ENCODE measurements around the gene CDH4.

The CDH4 gene

DNA sequence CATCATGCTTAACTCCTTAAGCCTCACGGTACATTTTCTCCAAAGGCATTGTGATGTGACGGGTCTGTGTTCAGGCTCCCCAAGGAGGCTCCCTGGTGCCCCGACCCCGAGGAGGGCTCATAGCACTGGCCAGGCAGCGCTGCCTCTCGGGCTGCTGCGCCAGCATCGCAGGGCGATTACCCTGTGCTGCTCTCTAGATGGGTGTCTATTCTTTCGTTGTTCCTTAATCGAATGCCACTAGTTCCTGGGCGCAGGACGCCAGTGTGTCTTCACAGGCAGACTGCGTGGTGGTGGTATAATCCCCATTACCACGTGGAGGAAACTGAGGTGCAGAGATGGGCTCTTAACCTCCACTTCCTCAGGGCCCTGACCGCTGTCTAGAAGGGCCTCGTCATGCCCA, 267.4 kb downstream of the CDH4 start:
- no peak for DNase-seq (ENCODE audit: low read depth)

DNA sequence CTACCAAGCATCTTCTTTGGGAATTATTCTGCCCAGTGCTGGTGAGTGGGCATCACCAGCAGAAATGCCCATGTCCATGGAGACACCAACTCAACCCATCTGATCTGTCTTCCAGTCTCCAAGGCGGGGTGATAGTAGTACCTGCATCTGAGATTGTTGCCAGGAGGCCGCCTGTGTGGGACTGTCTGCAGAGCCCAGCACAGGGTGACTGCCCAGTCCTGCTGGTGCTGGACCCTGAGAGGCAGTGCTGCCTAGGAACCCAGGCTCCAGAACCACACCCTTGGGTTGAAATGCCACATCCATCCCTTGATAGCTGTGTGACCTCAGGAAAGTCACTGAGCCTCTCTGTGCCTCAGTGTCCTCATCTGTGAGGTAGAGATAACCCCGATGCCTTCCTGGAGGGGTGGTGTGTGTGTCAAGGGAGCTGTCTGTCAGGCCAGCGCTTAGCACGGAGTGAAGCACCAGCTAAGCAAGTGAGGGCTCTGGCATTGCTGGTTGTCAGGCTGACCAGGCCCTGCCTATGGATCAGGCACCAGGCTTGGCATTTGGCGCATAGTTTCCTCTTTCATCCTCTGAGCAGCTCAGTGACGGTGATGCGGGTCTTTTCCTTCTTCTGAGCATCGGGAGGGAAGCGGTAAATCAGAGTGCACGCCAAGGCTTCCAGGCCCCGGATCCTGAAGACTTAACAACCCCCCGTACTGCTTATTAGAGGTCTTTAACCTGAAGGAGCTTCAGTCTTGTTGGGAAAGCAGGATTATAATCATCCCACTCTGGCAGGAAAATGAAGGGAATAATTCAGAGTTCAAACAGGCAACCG, 268.2 kb downstream of the CDH4 start:
- DNase-seq (ENCODE audit: low read depth) = no peak

DNA sequence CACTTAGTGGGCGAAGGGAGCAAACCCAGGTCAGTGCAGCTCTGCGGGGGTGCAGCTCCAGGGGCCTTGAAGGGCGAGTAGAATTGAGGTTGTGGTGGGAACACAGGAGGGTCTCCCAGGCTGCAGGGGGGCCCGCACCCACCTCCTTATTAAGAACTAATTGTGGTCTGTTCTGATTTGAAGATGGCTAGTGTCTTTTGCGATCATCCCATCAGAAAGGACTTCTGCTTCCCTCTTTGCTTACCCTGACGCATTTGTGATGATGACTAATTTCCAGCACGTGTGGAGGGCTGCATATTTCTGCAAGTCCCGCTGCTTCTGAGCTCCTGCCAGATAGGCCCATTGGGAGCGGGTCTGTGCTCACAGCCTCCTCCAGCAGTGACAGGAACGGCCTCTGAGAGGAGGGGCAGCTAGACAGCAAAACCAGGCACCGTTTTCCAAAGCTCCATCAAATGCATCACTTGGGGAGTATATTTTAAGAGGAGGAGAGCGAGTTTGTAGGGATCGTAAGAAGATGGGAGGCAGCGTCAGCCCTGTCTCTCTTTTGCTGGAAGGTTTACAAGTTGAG, 268.9 kb downstream of the CDH4 start:
- DNase-seq (ENCODE audit: low read depth) = no peak

DNA sequence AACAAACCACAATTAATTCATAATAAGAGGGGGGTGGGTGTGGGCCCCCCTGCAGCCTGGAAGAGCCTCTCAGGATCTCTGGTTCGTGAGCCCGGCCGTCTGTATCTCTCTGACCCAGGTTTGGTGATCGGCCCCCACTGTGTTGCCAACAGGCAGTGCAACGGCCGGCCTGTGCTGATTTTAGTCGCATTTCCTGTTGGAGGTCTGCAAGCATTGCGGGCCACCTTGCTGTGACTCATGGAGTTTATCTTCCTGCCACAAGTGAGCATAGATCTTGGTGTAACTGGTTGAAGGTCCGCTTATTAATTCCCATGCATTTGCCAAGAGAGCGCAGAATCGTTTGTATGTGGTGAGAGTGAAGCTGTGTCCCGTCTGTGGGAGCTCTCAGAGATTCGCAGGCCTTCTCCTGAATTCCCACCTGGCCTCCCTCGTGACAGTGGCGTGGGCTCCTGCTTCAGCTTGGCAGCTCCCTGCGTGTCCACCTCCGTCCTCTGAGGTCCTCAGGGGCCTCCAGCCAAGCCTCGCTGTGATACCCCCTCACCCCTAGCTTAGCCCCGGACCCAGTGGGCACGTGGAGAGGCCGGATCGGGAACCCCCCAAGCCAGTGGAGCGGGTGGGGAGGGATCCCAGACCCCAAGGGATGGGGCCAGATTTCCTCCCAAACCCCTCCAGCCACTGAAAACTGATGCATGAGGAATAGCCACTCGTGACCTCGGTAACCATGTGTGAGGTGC, 269.8 kb downstream of the CDH4 start:
- no peak for DNase-seq (ENCODE audit: low read depth)

DNA sequence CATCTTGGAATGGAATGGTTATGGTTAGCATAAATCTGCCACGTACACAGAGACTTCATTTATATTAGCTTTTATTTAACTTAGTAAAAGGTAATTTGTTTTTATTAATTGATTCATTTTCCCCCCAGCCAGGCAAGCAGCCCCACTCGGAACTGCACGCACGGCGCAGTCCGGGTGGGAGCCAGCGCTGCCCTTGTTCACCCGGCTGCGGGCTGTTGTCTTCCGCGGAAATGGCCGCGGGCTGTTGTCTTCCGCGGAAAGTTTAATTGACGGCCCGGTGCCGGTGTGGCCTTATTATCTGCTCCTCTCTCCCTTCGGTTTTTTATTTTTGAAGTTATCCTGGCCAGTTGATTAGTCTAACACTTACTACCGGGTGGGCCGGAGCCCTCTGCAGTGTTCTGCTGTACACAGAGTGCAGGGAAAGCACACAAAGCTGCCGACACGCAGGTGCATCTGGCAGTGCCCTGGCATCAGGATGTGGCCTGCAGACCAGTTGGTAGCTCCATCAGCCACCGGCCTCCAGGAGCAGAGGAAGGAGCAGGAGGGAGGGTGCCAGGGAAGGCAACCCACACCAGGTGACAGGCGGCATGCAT, 270.5 kb downstream of the CDH4 start:
- DNase-seq (ENCODE audit: low read depth) = no peak

DNA sequence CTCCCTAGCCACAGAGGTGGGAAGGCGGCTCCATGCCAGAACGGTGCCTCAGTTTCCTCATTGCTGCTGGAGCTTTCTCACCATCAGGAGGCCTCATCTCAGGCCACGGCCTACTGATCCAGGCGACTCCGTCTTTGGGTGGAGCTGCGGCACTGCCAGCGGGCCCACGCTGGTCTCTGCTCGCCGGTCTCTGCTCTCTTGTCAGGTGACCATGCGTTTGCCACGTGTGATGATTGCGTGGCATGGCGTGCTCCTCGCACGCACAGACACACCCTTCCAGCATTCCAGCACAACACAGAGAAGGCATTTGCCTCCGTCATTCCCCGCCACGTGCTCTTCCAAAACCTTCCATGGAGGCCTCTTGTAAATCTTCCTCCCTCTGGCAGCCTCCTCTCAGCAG, 271.1 kb downstream of the CDH4 start:
- no peak for DNase-seq (ENCODE audit: low read depth)

DNA sequence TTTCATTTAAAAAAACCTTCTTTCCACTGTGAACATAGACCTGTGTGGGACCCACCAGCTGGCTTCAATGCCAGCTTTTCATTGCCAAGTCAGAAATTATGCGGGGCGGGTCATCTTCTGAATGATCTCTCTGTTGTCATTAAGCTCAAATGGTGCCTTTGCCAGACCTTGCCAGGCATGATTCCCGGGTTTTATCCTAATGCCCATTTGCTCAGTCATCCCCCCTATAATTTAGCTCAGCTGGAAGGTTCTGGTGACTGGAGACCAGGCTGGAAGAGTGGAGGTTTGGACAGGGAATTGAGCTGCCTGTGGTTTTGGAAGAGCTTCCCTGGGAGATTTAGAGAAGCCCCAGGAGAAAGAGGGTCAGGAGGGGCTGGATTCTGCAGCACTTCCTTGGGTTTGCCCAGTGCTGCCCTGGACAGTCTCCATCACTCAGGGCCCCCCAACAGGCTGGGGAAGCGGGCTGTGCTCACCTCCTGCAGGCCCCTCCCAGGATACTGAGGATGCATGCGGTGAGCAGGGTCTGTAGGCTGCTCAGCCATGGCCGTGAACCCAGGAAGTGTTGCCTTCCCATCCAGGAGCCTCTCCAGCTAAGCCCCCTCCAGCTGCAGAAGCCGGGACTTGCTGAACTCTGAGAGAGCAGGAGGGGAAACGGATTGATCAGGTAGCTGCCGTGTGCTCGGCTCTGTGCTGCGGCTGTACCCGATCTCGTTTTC, 273.0 kb downstream of the CDH4 start:
- no peak for DNase-seq (ENCODE audit: low read depth)

DNA sequence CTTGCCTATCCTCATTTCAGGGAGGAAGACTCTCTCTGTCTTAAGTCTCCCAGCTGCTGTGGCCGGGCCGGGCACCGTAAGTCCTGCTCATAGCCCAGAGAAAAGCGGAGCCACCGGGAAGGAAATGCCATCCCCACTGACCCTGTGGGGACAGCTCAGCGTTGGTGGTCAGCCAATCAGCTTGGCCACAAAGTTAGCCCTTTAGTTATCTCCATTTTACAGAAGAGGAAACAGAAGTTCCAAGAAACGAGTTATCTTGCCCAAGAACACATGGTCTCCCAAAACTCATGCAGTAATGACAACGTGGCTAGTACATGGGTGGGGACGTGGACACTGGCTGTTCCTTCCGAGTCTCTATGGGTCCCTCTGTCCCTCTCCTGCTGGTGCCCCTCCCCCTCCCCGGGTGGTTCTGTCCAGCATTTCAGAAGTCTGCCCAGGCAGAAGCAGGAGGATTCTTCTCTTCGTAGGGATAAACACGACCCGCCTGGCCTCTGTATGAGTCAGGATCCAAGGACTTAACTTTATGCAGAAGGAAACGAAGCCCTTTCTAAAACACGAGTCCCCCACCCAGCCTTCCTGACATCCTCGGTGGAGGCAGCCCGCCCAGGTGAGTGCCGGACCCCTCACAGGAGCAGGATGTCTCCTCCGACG, 273.8 kb downstream of the CDH4 start:
- DNase-seq (ENCODE audit: low read depth) = no peak

DNA sequence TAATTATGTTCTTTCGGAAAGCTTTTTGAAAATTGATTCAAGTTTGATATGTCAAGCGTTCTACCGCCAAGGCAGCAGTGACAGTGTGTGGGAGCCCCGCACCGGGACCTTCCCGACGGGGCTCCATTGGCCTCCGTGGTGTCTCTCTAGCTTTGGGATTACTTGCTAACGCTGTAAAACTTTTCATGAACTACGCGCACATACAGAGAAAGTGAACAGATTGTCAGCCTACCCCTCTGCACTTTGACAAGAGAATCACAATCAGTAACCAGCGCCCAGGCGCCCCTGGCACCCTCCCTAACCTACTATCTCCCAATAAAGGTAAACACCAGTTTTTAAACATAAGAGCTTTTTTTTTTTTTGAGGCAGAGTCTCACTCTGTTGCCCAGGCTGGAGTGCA, 274.8 kb downstream of the CDH4 start:
- no peak for DNase-seq (ENCODE audit: low read depth)

DNA sequence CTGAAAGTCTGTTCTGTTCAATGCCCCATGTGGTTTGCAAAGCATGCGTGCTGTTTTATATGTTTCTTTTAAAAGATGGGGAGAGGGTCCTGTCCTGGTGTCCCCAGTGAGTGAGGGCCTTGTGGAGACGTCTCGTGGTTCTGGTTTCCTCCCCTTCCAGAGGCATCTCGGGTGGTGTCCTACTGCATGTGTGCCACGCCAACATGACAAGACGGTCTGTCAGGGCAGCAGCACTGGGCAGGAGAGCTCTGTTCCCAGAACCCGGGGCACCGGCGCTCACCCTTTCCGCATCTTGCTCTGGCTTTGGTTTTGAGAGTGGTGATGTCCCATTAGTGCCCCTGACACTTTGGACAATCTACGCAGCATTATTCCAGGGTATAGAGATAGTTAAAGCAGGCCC, 275.6 kb downstream of the CDH4 start:
- DNase-seq (ENCODE audit: low read depth) = no peak

DNA sequence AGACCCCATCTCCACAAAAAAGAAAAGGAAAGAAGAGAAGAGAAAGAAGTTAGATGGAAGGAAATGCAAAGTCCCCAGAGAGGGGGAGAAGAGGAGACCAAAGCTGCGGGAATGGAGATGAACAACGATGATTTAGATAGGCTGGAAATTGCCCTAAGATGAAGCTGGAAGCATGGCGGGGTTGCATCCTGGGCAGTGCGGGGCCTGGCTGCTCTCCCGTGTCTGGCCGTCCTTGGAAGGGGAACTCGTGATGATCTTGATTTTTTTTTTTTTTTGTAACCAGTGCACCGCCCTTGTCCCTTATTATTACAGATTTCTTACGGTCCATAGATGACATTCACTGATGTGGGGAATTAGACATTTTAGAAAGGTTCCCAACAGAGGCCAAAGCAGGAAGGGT, 276.5 kb downstream of the CDH4 start:
- DNase-seq (ENCODE audit: low read depth) = no peak

DNA sequence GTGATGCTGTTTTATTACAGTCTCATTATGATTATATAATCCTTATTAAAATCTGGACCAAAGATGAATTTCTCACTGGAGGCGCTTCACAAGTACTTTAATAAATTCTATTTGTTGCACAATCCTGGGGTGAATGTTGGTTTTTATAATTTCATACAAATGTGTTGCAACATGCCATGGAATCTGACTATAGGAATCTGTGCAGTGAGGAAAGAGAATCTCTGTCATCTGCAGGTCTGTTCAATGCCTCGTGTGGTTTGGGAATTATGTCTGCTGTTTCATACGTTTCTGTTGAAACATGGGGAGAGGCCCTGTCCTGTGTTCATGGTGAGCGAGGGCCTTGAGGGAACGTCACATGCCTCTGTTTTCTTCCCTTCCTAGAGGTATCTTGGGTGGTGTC, 277.3 kb downstream of the CDH4 start:
- DNase-seq (ENCODE audit: low read depth) = no peak

DNA sequence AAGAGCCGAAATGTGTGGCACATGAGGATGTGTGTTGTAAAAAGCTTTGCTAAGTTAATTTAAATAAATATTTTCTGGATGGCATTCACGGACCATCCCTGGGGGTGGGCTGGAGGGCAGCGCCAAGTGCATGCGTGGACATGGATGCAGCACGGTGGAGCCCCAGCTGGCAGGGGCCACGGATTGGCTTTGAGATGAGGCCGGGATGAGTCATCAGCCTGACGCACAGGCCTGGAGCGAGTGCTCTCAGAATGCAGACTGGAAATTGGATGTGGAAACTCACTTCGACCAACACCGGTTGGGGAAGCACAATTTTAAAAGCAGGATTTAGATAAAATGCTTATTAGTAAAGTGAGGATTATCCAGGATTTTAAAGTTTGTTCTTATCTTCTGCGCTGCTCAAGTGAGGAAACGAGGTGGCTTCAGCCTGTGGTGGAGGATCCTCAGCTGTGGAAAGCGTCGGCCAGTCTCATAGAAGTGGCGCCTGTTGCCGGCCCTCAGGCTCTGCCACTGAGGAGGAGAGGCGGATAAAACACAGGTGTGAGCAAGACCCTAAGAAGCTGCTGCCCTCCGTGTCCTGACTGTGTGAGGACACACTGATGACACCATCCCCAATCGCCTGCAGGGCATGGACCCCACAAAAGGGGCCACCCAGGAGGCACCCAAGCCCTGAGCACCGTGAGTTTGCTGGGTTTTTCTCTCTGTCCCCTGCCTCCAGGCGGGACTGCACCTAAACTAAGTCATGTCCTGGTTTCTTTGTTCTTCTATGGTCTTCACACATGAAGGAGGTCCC, 279.7 kb downstream of the CDH4 start:
- no peak for DNase-seq (ENCODE audit: low read depth)

DNA sequence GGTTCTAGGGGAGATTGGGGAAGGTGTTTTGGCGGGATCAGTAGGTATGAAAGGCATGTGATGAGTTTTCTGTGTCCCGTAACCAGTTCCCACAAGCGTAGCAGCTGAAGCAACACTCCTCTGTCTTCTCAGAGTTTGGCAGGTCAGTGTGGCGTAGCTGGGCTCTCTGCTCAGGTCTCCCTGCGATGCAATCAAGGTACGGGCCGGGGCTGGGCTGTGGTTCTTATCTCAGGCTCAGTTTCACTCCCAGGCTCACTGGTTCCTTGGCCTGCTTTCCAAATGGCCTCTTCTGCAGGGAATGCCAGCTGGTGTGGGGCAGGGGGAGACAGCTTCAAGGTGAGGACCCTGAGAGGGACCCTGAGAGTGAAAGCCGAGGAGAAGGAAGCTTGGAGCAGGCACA, 280.7 kb downstream of the CDH4 start:
- DNase-seq (ENCODE audit: low read depth) = no peak

DNA sequence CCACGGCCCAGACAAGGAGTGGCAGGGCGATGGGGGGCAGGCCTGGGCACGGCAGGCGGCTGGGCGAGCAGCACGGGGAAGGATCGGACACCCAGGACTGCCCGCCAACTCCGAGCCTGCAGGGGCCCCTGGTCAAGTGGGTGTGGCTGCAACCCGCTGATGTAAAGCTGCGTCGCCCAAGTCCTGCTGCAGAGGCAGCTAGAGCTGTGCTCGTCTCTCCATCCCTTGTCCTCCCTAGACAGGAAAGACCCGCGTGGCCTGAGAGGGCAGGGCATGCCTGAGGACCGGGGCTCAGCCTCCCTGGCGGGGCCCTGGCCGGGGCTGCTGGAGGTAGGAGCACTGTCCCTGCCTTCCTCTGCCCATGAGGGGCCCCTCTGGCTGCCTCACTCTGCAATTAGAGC, 281.2 kb downstream of the CDH4 start:
- DNase-seq (ENCODE audit: low read depth) = no peak

DNA sequence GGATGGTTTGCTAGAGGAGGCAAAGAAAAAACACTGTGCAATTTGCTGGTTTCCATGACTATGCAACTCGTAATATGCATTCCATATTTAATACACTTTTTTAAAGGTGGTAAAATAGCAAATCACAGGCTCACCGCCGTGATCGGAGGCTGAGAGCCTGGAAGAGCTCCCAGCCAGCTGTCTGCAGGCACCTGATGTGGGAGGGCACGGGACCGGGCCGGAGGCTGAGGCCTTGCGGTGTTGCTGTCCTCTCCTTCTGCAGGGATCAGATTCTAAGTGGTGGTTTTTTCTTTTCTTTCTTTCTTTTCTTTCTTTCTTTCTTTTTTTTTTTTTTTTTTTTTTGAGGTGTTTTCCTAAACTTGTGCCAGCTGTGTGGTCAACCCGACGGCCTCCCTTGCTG, 282.3 kb downstream of the CDH4 start:
- DNase-seq (ENCODE audit: low read depth) = no peak

DNA sequence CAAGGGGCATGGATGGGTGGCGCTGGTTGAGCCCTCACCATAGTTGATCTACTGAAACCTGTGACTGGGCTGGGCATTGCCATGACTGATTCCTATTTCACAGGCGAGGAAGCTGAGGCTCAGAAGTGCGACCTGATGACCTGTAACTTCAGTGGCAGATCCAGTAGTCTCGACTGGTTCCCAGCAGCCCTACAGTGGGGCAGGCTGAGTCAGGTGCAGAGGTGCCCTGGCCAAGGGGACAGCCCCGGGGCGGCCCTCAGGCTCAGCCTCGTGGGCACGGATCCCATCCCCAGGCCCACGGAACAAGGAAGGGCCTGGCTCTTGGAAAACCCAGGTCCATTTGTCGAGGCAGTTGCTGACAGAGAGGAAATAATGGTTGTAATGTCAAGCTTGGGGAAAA, 283.0 kb downstream of the CDH4 start:
- DNase-seq (ENCODE audit: low read depth) = no peak

DNA sequence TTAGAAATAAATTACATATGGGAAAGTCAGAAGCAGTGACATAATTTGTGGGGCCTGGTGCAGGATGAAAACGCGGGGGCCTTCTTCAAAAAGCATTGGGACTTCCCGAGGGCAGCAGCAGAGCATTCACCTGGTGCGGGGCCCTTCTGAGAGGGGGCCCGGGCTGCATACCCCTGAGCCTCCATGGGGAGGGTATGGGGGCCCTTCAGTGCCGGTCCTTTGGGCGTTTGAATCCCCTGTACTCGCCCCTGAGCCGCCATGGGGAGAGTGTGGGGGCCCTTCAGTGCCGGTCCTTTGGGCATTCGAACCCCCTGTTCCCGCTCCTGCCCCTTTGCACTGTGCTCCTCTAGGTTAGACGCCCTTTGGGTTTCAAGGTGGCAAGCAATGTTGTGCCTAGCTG, 283.5 kb downstream of the CDH4 start:
- DNase-seq (ENCODE audit: low read depth) = no peak

DNA sequence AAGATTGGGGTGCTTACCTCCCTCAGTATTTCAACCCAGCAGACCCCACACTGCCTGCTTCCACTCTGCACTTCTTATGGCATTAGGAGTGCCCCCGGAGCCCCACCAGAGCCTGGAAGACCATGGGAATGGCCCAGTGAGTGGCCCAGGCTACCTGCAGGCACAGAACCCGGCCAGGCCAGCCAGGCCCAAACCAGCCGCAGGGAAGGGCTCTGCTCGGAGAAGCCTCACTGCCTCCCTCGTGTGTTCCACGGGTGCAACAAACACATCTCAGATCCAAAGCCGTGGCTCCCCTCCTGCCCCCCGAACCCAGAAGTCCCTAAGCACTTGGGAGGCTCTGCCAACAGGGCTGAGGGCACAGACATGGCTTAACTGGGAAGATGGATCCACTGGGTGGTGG, 283.9 kb downstream of the CDH4 start:
- no peak for DNase-seq (ENCODE audit: low read depth)

DNA sequence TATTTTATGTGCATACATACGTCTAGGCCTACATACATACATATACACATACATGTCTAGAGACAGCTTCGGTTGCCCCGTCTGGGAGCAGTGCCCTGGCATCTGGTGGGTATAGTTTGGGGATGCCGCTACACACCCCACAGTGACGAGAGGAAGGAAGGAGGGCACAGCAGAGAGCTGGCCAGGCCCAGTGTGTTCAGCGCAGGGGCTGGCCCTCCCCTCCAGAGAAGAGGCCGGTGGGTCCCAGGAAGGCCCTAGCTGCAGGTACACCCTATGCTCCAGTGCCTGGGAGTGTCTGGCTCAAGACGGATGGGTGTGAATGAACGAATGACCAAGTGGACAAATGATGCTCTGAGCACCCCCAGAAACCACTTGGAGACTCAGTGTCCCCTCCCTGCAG, 284.6 kb downstream of the CDH4 start:
- DNase-seq (ENCODE audit: low read depth) = no peak
